K562 (cell line): ENCODE results near the gene PDE3A.

ENCODE experiments used
- E2F1 ChIP-seq: sonication (generic); formaldehyde crosslinking; IDR thresholded peaks from 2 replicates; pipeline ENCODE4 v1.8.1; 2023; ENCODE audit warnings: mild to moderate bottlenecking, missing genetic modification reagents, moderate library complexity
- SIN3A ChIP-seq, 2 experiments: fragments of 150-350 bp in 1 of 2; IDR thresholded peaks; 2 replicates each; pipeline ENCODE4 v1.6.1; 2011 to 2016; ENCODE audit warnings: borderline replicate concordance in 2 of 2, low read depth in 2 of 2, low read length in 2 of 2, mild to moderate bottlenecking in 2 of 2, moderate library complexity in 2 of 2; ENCODE audit not compliant: control insufficient read depth in 1 of 2
- SLC30A9 ChIP-seq: fragments of 250-450 bp; sonication (Bioruptor Pico); IDR thresholded peaks from 2 replicates; pipeline ENCODE4 v1.8.0; 2022; ENCODE audit warnings: mild to moderate bottlenecking, moderate library complexity
- ZFP91 ChIP-seq: sonication (generic); formaldehyde crosslinking; IDR thresholded peaks from 2 replicates; pipeline ENCODE4 v1.8.0; 2022; ENCODE audit warnings: mild to moderate bottlenecking, missing genetic modification reagents
- ZNF707 ChIP-seq: fragments of 250-450 bp; sonication (Bioruptor Pico); conservative IDR thresholded peaks from 2 replicates; pipeline ENCODE4 v1.8.0; 2022; ENCODE audit warnings: inconsistent platforms, mild to moderate bottlenecking, moderate library complexity

- TF ChIP-seq ZFP91 (CRISPR knock-in tag) (no peak), ZNF707 (CRISPR knock-in tag) (no peak), SLC30A9 (CRISPR knock-in tag) (no peak), E2F1 (CRISPR knock-in tag) (no peak), SIN3A (IDR thresholded peaks at IDR 0.05; ENCODE audit: borderline replicate concordance in 2 of 2, control insufficient read depth in 1 of 2, low read depth in 2 of 2, low read length in 2 of 2) (no peak)
These were observed 6.9 kb upstream of the PDE3A start for GRCh38 chr12:20361416-20361815.
